GM18951 (cell line): ENCODE measurements around the gene PPIG.
"Not testable (repeated sequence)": the region's sequence is repeated elsewhere in the genome, so short reads cannot be mapped to it uniquely, and the experiment has no call there.

ENCODE experiments used
- POLR2A ChIP-seq: IDR thresholded peaks from 4 replicates; pipeline ENCODE4 v1.6.1; 2011; ENCODE audit warnings: mild to moderate bottlenecking; ENCODE audit not compliant: insufficient read length, insufficient read depth; ENCODE audit errors: extremely low read depth
- in situ Hi-C: fragments of 300-500 bp; cut with MboI; formaldehyde crosslinking; loops from one replicate; pipeline ENCODE4 v1.12.0; 2022; ENCODE audit warnings: low sequenced_read_pairs, mixed read lengths, inconsistent platforms; ENCODE audit not compliant: unreplicated experiment

PPIG gene

GRCh38 chr2:169683054-169683424 lies 98.9 kb downstream of the PPIG start:
- in situ Hi-C loops = no loop called here
- TF ChIP-seq POLR2A = no peak

GRCh38 chr2:169683425-169684134 lies 99.4 kb downstream of the PPIG start:
- no peak for TF ChIP-seq POLR2A
- in situ Hi-C loops = no loop called here

DNA sequence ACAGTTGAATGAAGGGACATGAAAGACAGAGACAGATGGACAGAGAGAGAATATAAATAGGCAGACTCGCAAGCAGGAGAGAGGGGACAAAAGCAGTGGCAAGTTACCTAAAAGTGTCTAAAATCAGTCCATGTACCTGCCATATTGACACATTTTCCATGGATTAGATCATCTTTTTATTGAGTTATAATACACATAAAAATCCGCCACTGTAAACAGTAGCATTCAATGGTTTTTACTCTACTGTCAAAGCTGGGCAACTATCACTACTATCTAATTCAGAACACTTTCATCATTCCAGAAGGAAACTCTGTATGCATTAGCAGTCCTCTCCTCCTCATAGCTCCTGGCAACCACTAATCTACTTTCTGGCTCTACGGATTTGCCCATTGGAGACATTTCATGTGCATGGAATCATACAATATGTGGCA lies 100.0 kb downstream of the PPIG start:
- in situ Hi-C loops = no loop called here
- TF ChIP-seq POLR2A = no peak

DNA sequence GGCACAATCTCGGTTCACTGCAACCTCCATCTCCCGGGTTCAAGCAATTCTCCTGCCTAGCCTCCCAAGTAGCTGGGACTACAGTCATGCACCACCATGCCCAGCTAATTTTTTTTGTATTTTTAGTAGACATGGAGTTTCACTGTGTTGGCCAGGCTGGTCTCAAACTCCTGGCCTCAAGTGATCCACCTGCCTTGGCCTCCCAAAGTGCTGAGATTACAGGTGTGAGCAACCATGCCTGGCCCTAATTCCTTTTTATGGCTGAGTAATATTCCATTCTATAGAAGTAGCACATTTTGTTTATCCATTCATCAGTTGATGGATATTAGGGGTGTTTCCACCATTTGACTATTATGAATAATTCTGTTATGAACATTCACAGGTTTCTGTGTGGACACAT lies 100.6 kb downstream of the PPIG start:
- in situ Hi-C loops = not testable (repeated sequence)

GRCh38 chr2:169686825-169687224 lies 102.7 kb downstream of the PPIG start:
- in situ Hi-C loops = not testable (repeated sequence)

- in situ Hi-C loops = not testable (repeated sequence)
Measured at GRCh38 chr2:169687943-169688342, 103.8 kb downstream of the PPIG start.

DNA sequence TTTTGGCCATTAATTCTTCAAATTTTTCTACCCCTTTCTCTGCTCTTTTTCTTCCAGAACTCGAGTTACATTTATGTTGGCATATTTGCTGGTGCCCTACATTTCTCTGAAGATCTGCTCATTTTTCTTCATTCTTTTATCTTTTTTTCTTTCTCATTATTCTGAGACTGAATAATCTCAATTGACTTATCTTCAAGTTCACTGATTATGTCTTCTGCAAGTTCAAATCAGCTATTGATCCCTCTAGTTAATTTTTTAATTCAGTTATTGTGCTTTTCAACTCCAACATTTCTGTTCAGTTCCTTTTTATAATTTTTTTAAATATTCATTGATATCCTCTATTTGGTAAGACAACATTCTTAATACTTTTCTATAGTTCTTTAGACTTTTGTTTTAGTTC lies 106.8 kb downstream of the PPIG start:
- TF ChIP-seq POLR2A = no peak
- in situ Hi-C loops = no loop called here
